H9 (cell line): ENCODE results near the gene RASA2. TPM values are rescaled to one million over a fixed set of nuclear protein-coding genes. Genes with fewer than 3 reads are reported as not detected.

Source experiments
- DNase-seq: peaks from one replicate; pipeline ENCODE4 v3.0.0-alpha.2; 2017
- H2AFZ ChIP-seq: one replicate; pipeline ENCODE4 v1.6.1; 2013; ENCODE audit warnings: mild to moderate bottlenecking, low read length, control low read depth, moderate library complexity
- H2AK5ac ChIP-seq: 2 replicates; pipeline ENCODE4 v1.6.1; 2013; ENCODE audit warnings: low read length, control low read depth, mixed read lengths; ENCODE audit not compliant: insufficient read length
- H2BK120ac ChIP-seq: one replicate; pipeline ENCODE4 v1.6.1; 2013; ENCODE audit warnings: low read depth, mild to moderate bottlenecking, low read length, control low read depth, inconsistent platforms; ENCODE audit not compliant: poor library complexity, severe bottlenecking
- H2BK12ac ChIP-seq: 2 replicates; pipeline ENCODE4 v1.6.1; 2013; ENCODE audit warnings: low read length, control low read depth, mixed read lengths, low read depth; ENCODE audit not compliant: insufficient read length
- H2BK15ac ChIP-seq: 2 replicates; pipeline ENCODE4 v1.6.1; 2013; ENCODE audit warnings: low read depth, low read length, control low read depth
- H2BK20ac ChIP-seq: one replicate; pipeline ENCODE4 v1.6.1; 2013; ENCODE audit warnings: low read depth, mild to moderate bottlenecking, low read length, control low read depth, inconsistent platforms; ENCODE audit not compliant: poor library complexity, severe bottlenecking
- H2BK5ac ChIP-seq: 2 replicates; pipeline ENCODE4 v1.6.1; 2013; ENCODE audit warnings: low read length, control low read depth, mixed read lengths; ENCODE audit not compliant: insufficient read length
- H3K14ac ChIP-seq: 2 replicates; pipeline ENCODE4 v1.6.1; 2013; ENCODE audit warnings: low read length, control low read depth; ENCODE audit not compliant: insufficient read depth
- H3K18ac ChIP-seq: 2 replicates; pipeline ENCODE4 v1.6.1; 2013; ENCODE audit warnings: low read depth, mild to moderate bottlenecking, mixed read lengths, low read length, control low read depth; ENCODE audit not compliant: insufficient read length
- H3K23ac ChIP-seq: 2 replicates; pipeline ENCODE4 v1.6.1; 2013; ENCODE audit warnings: low read length, control low read depth, mixed read lengths, low read depth; ENCODE audit not compliant: insufficient read length
- H3K23me2 ChIP-seq: 2 replicates; pipeline ENCODE4 v1.6.1; 2013; ENCODE audit warnings: low read depth, mild to moderate bottlenecking, mixed read lengths, low read length, control low read depth; ENCODE audit not compliant: insufficient read length, poor library complexity, severe bottlenecking
- H3K27ac ChIP-seq: 2 replicates; pipeline ENCODE4 v1.5.1; 2013; ENCODE audit warnings: low read length, control low read depth, mixed read lengths, low read depth; ENCODE audit not compliant: insufficient read length
- H3K27me3 ChIP-seq: 2 replicates; pipeline ENCODE4 v1.6.1; 2013; ENCODE audit warnings: low read length, control low read depth, inconsistent platforms; ENCODE audit not compliant: insufficient read depth
- H3K4ac ChIP-seq: 2 replicates; pipeline ENCODE4 v1.6.1; 2013; ENCODE audit warnings: low read depth, mild to moderate bottlenecking, control low read depth, inconsistent platforms, low read length, moderate library complexity
- H3K4me1 ChIP-seq: 2 replicates; pipeline ENCODE4 v1.6.1; 2013; ENCODE audit warnings: low read length, control low read depth, inconsistent platforms; ENCODE audit not compliant: insufficient read depth
- H3K4me2 ChIP-seq: 2 replicates; pipeline ENCODE4 v1.6.1; 2013; ENCODE audit warnings: low read length, control low read depth, mixed read lengths; ENCODE audit not compliant: insufficient read length, insufficient read depth
- H3K56ac ChIP-seq: 2 replicates; pipeline ENCODE4 v1.6.1; 2013; ENCODE audit warnings: low read depth, mild to moderate bottlenecking, mixed read lengths, low read length, control low read depth; ENCODE audit not compliant: insufficient read length
- H3K79me1 ChIP-seq: 2 replicates; pipeline ENCODE4 v1.6.1; 2013; ENCODE audit warnings: low read depth, mild to moderate bottlenecking, moderate library complexity, low read length, control low read depth, inconsistent platforms; ENCODE audit not compliant: insufficient read depth, poor library complexity, severe bottlenecking
- H3K79me2 ChIP-seq: 2 replicates; pipeline ENCODE4 v1.6.1; 2013; ENCODE audit warnings: low read length, control low read depth, inconsistent platforms; ENCODE audit not compliant: insufficient read depth
- H3K9ac ChIP-seq: 2 replicates; pipeline ENCODE4 v1.6.1; 2013; ENCODE audit warnings: low read length, control low read depth, mixed read lengths; ENCODE audit not compliant: insufficient read length; ENCODE audit errors: extremely low read depth
- H3K9me3 ChIP-seq: one replicate; pipeline ENCODE4 v1.6.1; 2013; ENCODE audit warnings: low read depth, low read length, inconsistent platforms; ENCODE audit not compliant: control insufficient read depth
- H3T11ph ChIP-seq: one replicate; pipeline ENCODE4 v1.6.1; 2013; ENCODE audit warnings: mild to moderate bottlenecking, low read length, control low read depth, inconsistent platforms
- H4K20me1 ChIP-seq: one replicate; pipeline ENCODE4 v1.6.1; 2013; ENCODE audit not compliant: control insufficient read depth, insufficient read length, insufficient read depth
- H4K5ac ChIP-seq: 2 replicates; pipeline ENCODE4 v1.6.1; 2013; ENCODE audit warnings: low read depth, mild to moderate bottlenecking, mixed read lengths, low read length, control low read depth; ENCODE audit not compliant: insufficient read length
- H4K8ac ChIP-seq: replicated peaks from 2 replicates; pipeline ENCODE4 v1.6.1; 2013; ENCODE audit warnings: low read length, control low read depth, mixed read lengths, low read depth; ENCODE audit not compliant: insufficient read length
- H4K91ac ChIP-seq: 2 replicates; pipeline ENCODE4 v1.6.1; 2013; ENCODE audit warnings: low read depth, mild to moderate bottlenecking, moderate library complexity, mixed read lengths, low read length, control low read depth; ENCODE audit not compliant: insufficient read length
- H3K27ac Mint-ChIP-seq, 3 experiments: 2 replicates in 2 of 3; 3 replicates in 1 of 3; pipeline ENCODE4 v1.8.0; 2020 to 2021; ENCODE audit warnings: mixed read lengths in 3 of 3, mild to moderate bottlenecking in 1 of 3, moderate library complexity in 1 of 3
- H3K27me3 Mint-ChIP-seq: 2 replicates; pipeline ENCODE4 v1.8.0; 2021; ENCODE audit warnings: low read depth, mild to moderate bottlenecking, moderate library complexity, mixed read lengths
- H3K36me3 Mint-ChIP-seq, 3 experiments: 2 replicates in 2 of 3; 3 replicates in 1 of 3; pipeline ENCODE4 v1.8.0; 2020 to 2021; ENCODE audit warnings: low read depth in 3 of 3, mixed read lengths in 3 of 3; ENCODE audit not compliant: insufficient read depth in 1 of 3
- H3K4me1 Mint-ChIP-seq, 2 experiments: 2 replicates each; pipeline ENCODE4 v1.8.0; 2020; ENCODE audit warnings: mixed read lengths in 2 of 2
- H3K4me3 Mint-ChIP-seq, 2 experiments: 2 replicates in 1 of 2; 3 replicates in 1 of 2; pipeline ENCODE4 v1.8.0; 2020 to 2021; ENCODE audit warnings: mild to moderate bottlenecking in 2 of 2, mixed read lengths in 2 of 2, moderate library complexity in 1 of 2
- H3K9me3 Mint-ChIP-seq, 2 experiments: 2 replicates in 1 of 2; 3 replicates in 1 of 2; pipeline ENCODE4 v1.8.0; 2020; ENCODE audit warnings: mild to moderate bottlenecking in 2 of 2, mixed read lengths in 2 of 2, moderate library complexity in 1 of 2
- WGBS: extraction: QIAGEN DNeasy Blood & Tissue Kit; methylation state at CpG from one replicate; pipeline ENCODE4 v1.1.7; 2013; ENCODE audit warnings: missing lambda C conversion rate, low lambda C conversion rate, mixed read lengths; ENCODE audit not compliant: insufficient read length; ENCODE audit errors: extremely low coverage; 5-methylcytosine and 5-hydroxymethylcytosine counted together
- total RNA-seq: library from RNA; stranded (reverse); gene quantifications from 2 replicates; pipeline ENCODE4 v1.2.1, GENCODE V29; 2021
- TF ChIP-seq, protein P1 (sequence below): fragments of 200-600 bp; sonication (generic); conservative IDR thresholded peaks from 3 replicates; pipeline ENCODE4 v1.8.0; 2021; ENCODE audit warnings: antibody characterized with exemption, mild to moderate bottlenecking

RASA2 gene
- total RNA-seq, 1 experiment from 2014 or later, result 24.4 TPM

DNA sequence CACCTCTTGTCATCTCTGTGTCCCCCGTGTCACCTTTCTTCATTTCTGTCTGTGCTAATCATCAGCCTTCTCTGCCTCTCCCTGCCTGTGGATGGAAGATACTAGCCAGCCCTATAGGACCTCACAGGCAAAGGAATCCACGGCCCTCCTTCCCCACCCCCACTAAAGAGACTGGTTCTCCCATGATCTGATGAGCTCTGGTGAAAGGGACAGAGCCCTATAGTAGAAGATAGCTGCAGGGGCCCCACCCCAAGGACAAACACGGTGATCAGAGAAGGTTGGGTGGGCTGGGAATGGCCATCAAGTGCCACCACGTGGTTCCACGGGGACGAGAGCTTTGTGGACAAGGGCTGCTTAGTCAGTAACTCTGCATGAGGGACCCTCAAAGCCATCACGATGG is 27.8 kb upstream of the RASA2 start:
- Histone ChIP-seq H3K4ac (no peak overlapping the region), H3K23me2 (no peaks in the 10 kb centered on the region), H2AK5ac (no peak overlapping the region), H3K9ac (no peak overlapping the region), H4K8ac (no peak overlapping the region), H2BK5ac (no peak overlapping the region), H3K18ac (no peak overlapping the region), H3K27ac (no peak overlapping the region), H4K20me1 (no peaks in the 10 kb centered on the region), H4K5ac (no peak overlapping the region), H2BK120ac (no peak overlapping the region), H3K14ac (no peak overlapping the region), H3K79me1 (no peaks in the 10 kb centered on the region), H2AFZ (no peak overlapping the region), H3K9me3 (no peaks in the 10 kb centered on the region), H3K79me2 (peaks cover 3% of the 10 kb centered on the region; the same call in 1 of the 2 replicates), H3K23ac (no peak overlapping the region), H2BK12ac (no peak overlapping the region), H3T11ph (no peak overlapping the region), H3K27me3 (no peaks in the 10 kb centered on the region), H4K91ac (no peak overlapping the region), H3K56ac (no peak overlapping the region), H3K4me2 (no peak overlapping the region), H2BK20ac (no peak overlapping the region), H2BK15ac (no peak overlapping the region), H3K4me1 (no peaks in the 10 kb centered on the region; the same call in 1 of the 2 replicates)
- H3K27me3 Mint-ChIP-seq, result peaks cover 2% of the 10 kb centered on the region
- H3K4me3 Mint-ChIP-seq, result no peak overlapping the region
- TF ChIP-seq, protein P1, sequence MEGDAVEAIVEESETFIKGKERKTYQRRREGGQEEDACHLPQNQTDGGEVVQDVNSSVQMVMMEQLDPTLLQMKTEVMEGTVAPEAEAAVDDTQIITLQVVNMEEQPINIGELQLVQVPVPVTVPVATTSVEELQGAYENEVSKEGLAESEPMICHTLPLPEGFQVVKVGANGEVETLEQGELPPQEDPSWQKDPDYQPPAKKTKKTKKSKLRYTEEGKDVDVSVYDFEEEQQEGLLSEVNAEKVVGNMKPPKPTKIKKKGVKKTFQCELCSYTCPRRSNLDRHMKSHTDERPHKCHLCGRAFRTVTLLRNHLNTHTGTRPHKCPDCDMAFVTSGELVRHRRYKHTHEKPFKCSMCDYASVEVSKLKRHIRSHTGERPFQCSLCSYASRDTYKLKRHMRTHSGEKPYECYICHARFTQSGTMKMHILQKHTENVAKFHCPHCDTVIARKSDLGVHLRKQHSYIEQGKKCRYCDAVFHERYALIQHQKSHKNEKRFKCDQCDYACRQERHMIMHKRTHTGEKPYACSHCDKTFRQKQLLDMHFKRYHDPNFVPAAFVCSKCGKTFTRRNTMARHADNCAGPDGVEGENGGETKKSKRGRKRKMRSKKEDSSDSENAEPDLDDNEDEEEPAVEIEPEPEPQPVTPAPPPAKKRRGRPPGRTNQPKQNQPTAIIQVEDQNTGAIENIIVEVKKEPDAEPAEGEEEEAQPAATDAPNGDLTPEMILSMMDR, result no peak
- H3K4me1 Mint-ChIP-seq, result peaks cover 8 to 9% of the 10 kb centered on the region in 2 experiments
- H3K9me3 Mint-ChIP-seq, result peaks cover 2 to 3% of the 10 kb centered on the region in 2 experiments; a peak in 2 of 5 replicates
- no CpG with 5 or more reads among the region's 7 CpGs for WGBS
- H3K36me3 Mint-ChIP-seq, result no peaks in the 10 kb centered on the region; a peak in 1 of 7 replicates
- no peak overlapping the region for H3K27ac Mint-ChIP-seq
- DNase-seq, result no peak
